ENCODE measurements around the gene CEP85L.

The CEP85L gene

GRCh38 chr6:118511930-118512715 lies 139.3 kb downstream of the CEP85L start:
- Histone ChIP-seq H3K36me3 (ENCODE audit: control insufficient read depth in 2 of 2, insufficient read depth in 2 of 2, low read length in 2 of 2) (no peaks in the 10 kb centered on the region), H3K27ac (ENCODE audit: low read length) (no peak overlapping the region), H3K4me3 (ENCODE audit: low read length in 2 of 2) (no peak overlapping the region), H3K9ac (ENCODE audit: low read length in 2 of 2) (no peak overlapping the region), H3K27me3 (ENCODE audit: control insufficient read depth in 1 of 2, insufficient read depth in 2 of 2, low read length in 2 of 2) (no peaks in the 10 kb centered on the region), H3K4me1 (ENCODE audit: control insufficient read depth, insufficient read depth, low read length) (no peaks in the 10 kb centered on the region), H3K9me3 (ENCODE audit: control insufficient read depth in 2 of 2, low read length in 2 of 2) (no peaks in the 10 kb centered on the region)

- H3K4me3 ChIP-seq (ENCODE audit: low read length in 2 of 2), result no peak overlapping the region
- H3K27ac ChIP-seq (ENCODE audit: low read length), result no peak overlapping the region
- H3K9me3 ChIP-seq (ENCODE audit: control insufficient read depth in 2 of 2, low read length in 2 of 2), result no peaks in the 10 kb centered on the region
- H3K4me1 ChIP-seq (ENCODE audit: control insufficient read depth, insufficient read depth, low read length), result no peaks in the 10 kb centered on the region
- H3K36me3 ChIP-seq (ENCODE audit: control insufficient read depth in 2 of 2, insufficient read depth in 2 of 2, low read length in 2 of 2), result no peaks in the 10 kb centered on the region
- no peak overlapping the region for H3K9ac ChIP-seq (ENCODE audit: low read length in 2 of 2)
- no peaks in the 10 kb centered on the region for H3K27me3 ChIP-seq (ENCODE audit: control insufficient read depth in 1 of 2, insufficient read depth in 2 of 2, low read length in 2 of 2)
Measured at GRCh38 chr6:118509009-118509617, 142.3 kb downstream of the CEP85L start.

- Histone ChIP-seq H3K9me3 (ENCODE audit: control insufficient read depth in 2 of 2, low read length in 2 of 2) (no peaks in the 10 kb centered on the region), H3K27ac (ENCODE audit: low read length) (no peak overlapping the region), H3K36me3 (ENCODE audit: control insufficient read depth in 2 of 2, insufficient read depth in 2 of 2, low read length in 2 of 2) (no peaks in the 10 kb centered on the region), H3K9ac (ENCODE audit: low read length in 2 of 2) (no peak overlapping the region), H3K27me3 (ENCODE audit: control insufficient read depth in 1 of 2, insufficient read depth in 2 of 2, low read length in 2 of 2) (no peaks in the 10 kb centered on the region), H3K4me3 (ENCODE audit: low read length in 2 of 2) (no peak overlapping the region), H3K4me1 (ENCODE audit: control insufficient read depth, insufficient read depth, low read length) (no peaks in the 10 kb centered on the region)
Measured at GRCh38 chr6:118507636-118508035, 143.8 kb downstream of the CEP85L start.

- no peak overlapping the region for H3K4me3 ChIP-seq (ENCODE audit: low read length in 2 of 2)
- peaks cover 9% of the 10 kb centered on the region for H3K4me1 ChIP-seq (ENCODE audit: control insufficient read depth, insufficient read depth, low read length)
- no peak overlapping the region for H3K27ac ChIP-seq (ENCODE audit: low read length)
- H3K36me3 ChIP-seq (ENCODE audit: control insufficient read depth in 2 of 2, insufficient read depth in 2 of 2, low read length in 2 of 2), result no peaks in the 10 kb centered on the region
- no peak overlapping the region for H3K9ac ChIP-seq (ENCODE audit: low read length in 2 of 2)
- no peaks in the 10 kb centered on the region for H3K27me3 ChIP-seq (ENCODE audit: control insufficient read depth in 1 of 2, insufficient read depth in 2 of 2, low read length in 2 of 2)
- no peaks in the 10 kb centered on the region for H3K9me3 ChIP-seq (ENCODE audit: control insufficient read depth in 2 of 2, low read length in 2 of 2)
Measured at GRCh38 chr6:118506071-118506638, 145.2 kb downstream of the CEP85L start.

- Histone ChIP-seq H3K36me3 (ENCODE audit: control insufficient read depth in 2 of 2, insufficient read depth in 2 of 2, low read length in 2 of 2) (no peaks in the 10 kb centered on the region), H3K4me1 (ENCODE audit: control insufficient read depth, insufficient read depth, low read length) (peaks cover 14% of the 10 kb centered on the region), H3K27me3 (ENCODE audit: control insufficient read depth in 1 of 2, insufficient read depth in 2 of 2, low read length in 2 of 2) (no peaks in the 10 kb centered on the region), H3K27ac (ENCODE audit: low read length) (no peak overlapping the region), H3K9me3 (ENCODE audit: control insufficient read depth in 2 of 2, low read length in 2 of 2) (no peaks in the 10 kb centered on the region), H3K4me3 (ENCODE audit: low read length in 2 of 2) (no peak overlapping the region), H3K9ac (ENCODE audit: low read length in 2 of 2) (no peak overlapping the region)
Measured at GRCh38 chr6:118505656-118506055, 145.7 kb downstream of the CEP85L start.

- Histone ChIP-seq H3K4me1 (ENCODE audit: control insufficient read depth, insufficient read depth, low read length) (peaks cover 19% of the 10 kb centered on the region), H3K9me3 (ENCODE audit: control insufficient read depth in 2 of 2, low read length in 2 of 2) (no peaks in the 10 kb centered on the region), H3K27ac (ENCODE audit: low read length) (no peak overlapping the region), H3K36me3 (ENCODE audit: control insufficient read depth in 2 of 2, insufficient read depth in 2 of 2, low read length in 2 of 2) (no peaks in the 10 kb centered on the region), H3K4me3 (ENCODE audit: low read length in 2 of 2) (no peak overlapping the region), H3K27me3 (ENCODE audit: control insufficient read depth in 1 of 2, insufficient read depth in 2 of 2, low read length in 2 of 2) (no peaks in the 10 kb centered on the region), H3K9ac (ENCODE audit: low read length in 2 of 2) (no peak overlapping the region)
Measured at GRCh38 chr6:118504611-118505010, 146.8 kb downstream of the CEP85L start.

GRCh38 chr6:118502169-118502568 lies 149.2 kb downstream of the CEP85L start:
- no peak overlapping the region for H3K4me3 ChIP-seq (ENCODE audit: low read length in 2 of 2)
- no peak overlapping the region for H3K27ac ChIP-seq (ENCODE audit: low read length)

GRCh38 chr6:118501765-118502164 lies 149.6 kb downstream of the CEP85L start:
- H3K36me3 ChIP-seq (ENCODE audit: control insufficient read depth in 2 of 2, insufficient read depth in 2 of 2, low read length in 2 of 2), result no peaks in the 10 kb centered on the region
- H3K27ac ChIP-seq (ENCODE audit: low read length), result no peak overlapping the region
- no peaks in the 10 kb centered on the region for H3K9me3 ChIP-seq (ENCODE audit: control insufficient read depth in 2 of 2, low read length in 2 of 2)
- H3K9ac ChIP-seq (ENCODE audit: low read length in 2 of 2), result no peak overlapping the region
- no peak overlapping the region for H3K4me3 ChIP-seq (ENCODE audit: low read length in 2 of 2)
- peaks cover 19% of the 10 kb centered on the region for H3K4me1 ChIP-seq (ENCODE audit: control insufficient read depth, insufficient read depth, low read length)
- H3K27me3 ChIP-seq (ENCODE audit: control insufficient read depth in 1 of 2, insufficient read depth in 2 of 2, low read length in 2 of 2), result no peaks in the 10 kb centered on the region

More at GRCh38 chr6:118502169-118502568, 149.2 kb downstream of the CEP85L start:
- no peaks in the 10 kb centered on the region for H3K27me3 ChIP-seq (ENCODE audit: control insufficient read depth in 1 of 2, insufficient read depth in 2 of 2, low read length in 2 of 2)
- no peaks in the 10 kb centered on the region for H3K9me3 ChIP-seq (ENCODE audit: control insufficient read depth in 2 of 2, low read length in 2 of 2)
- no peak overlapping the region for H3K9ac ChIP-seq (ENCODE audit: low read length in 2 of 2)
- peaks cover 19% of the 10 kb centered on the region for H3K4me1 ChIP-seq (ENCODE audit: control insufficient read depth, insufficient read depth, low read length)
- H3K36me3 ChIP-seq (ENCODE audit: control insufficient read depth in 2 of 2, insufficient read depth in 2 of 2, low read length in 2 of 2), result no peaks in the 10 kb centered on the region

- no peaks in the 10 kb centered on the region for H3K9me3 ChIP-seq (ENCODE audit: control insufficient read depth in 2 of 2, low read length in 2 of 2)
- H3K27me3 ChIP-seq (ENCODE audit: control insufficient read depth in 1 of 2, insufficient read depth in 2 of 2, low read length in 2 of 2), result no peaks in the 10 kb centered on the region
- H3K9ac ChIP-seq (ENCODE audit: low read length in 2 of 2), result no peak overlapping the region
- H3K4me1 ChIP-seq (ENCODE audit: control insufficient read depth, insufficient read depth, low read length), result peaks cover 19% of the 10 kb centered on the region
- H3K27ac ChIP-seq (ENCODE audit: low read length), result no peak overlapping the region
- no peaks in the 10 kb centered on the region for H3K36me3 ChIP-seq (ENCODE audit: control insufficient read depth in 2 of 2, insufficient read depth in 2 of 2, low read length in 2 of 2)
- no peak overlapping the region for H3K4me3 ChIP-seq (ENCODE audit: low read length in 2 of 2)
Measured at GRCh38 chr6:118501099-118501498, 150.3 kb downstream of the CEP85L start.

- Histone ChIP-seq H3K4me1 (ENCODE audit: control insufficient read depth, insufficient read depth, low read length) (peaks cover 19% of the 10 kb centered on the region), H3K36me3 (ENCODE audit: control insufficient read depth in 2 of 2, insufficient read depth in 2 of 2, low read length in 2 of 2) (no peaks in the 10 kb centered on the region), H3K9me3 (ENCODE audit: control insufficient read depth in 2 of 2, low read length in 2 of 2) (no peaks in the 10 kb centered on the region), H3K9ac (ENCODE audit: low read length in 2 of 2) (no peak overlapping the region), H3K27ac (ENCODE audit: low read length) (no peak overlapping the region), H3K27me3 (ENCODE audit: control insufficient read depth in 1 of 2, insufficient read depth in 2 of 2, low read length in 2 of 2) (no peaks in the 10 kb centered on the region), H3K4me3 (ENCODE audit: low read length in 2 of 2) (no peak overlapping the region)
Measured at GRCh38 chr6:118500130-118501015, 151.0 kb downstream of the CEP85L start.
